Stimulated activated CD4-positive, alpha-beta T cell treated with anti-CD3 and anti-CD28 coated beads, Interleukin-2, amount 100 ng/mL, for 24 hours (primary cell): ENCODE data around the gene MAMLD1.
A peak's percentile ranks its signal among the peaks of the same experiment; 100 is the strongest.

Experiments used
- DNase-seq, 2 donors: peaks; one replicate each; pipeline ENCODE4 v3.0.0-alpha.2; 2020

MAMLD1 gene

GRCh38 chrX:150358651-150359050, 4.5 kb upstream of the MAMLD1 start:
- DNase-seq, result no peak

GRCh38 chrX:150360331-150360730, 2.8 kb upstream of the MAMLD1 start:
- no peak for DNase-seq

- DNase-seq, result peak; percentile 19 to 34
Measured at GRCh38 chrX:150361070-150361776, 1.9 kb upstream of the MAMLD1 start.

- peak; percentile 19 to 33 for DNase-seq
Measured at GRCh38 chrX:150361777-150362351, 1.3 kb upstream of the MAMLD1 start.

- DNase-seq, result peak; percentile 17 to 30
Measured at GRCh38 chrX:150363561-150364346, 637 bp downstream of the MAMLD1 start.

- peak; percentile 27 to 34 for DNase-seq
Measured at GRCh38 chrX:150364347-150365050, 1.4 kb downstream of the MAMLD1 start.

- DNase-seq, result peak; percentile 48 to 68
Measured at GRCh38 chrX:150365051-150365989, 2.2 kb downstream of the MAMLD1 start.

- DNase-seq, result peak in 1 of 2 donors; percentile 11
Measured at GRCh38 chrX:150365990-150366911, 3.1 kb downstream of the MAMLD1 start.

- DNase-seq, result no peak
Measured at GRCh38 chrX:150366951-150367545, 3.9 kb downstream of the MAMLD1 start.

- no peak for DNase-seq
Measured at GRCh38 chrX:150370589-150371312, 7.6 kb downstream of the MAMLD1 start.

- DNase-seq, result no peak
Measured at GRCh38 chrX:150371877-150372276, 8.8 kb downstream of the MAMLD1 start.

- DNase-seq, result no peak
Measured at GRCh38 chrX:150372280-150372679, 9.2 kb downstream of the MAMLD1 start.

- DNase-seq, result no peak
Measured at GRCh38 chrX:150372756-150373155, 9.6 kb downstream of the MAMLD1 start.

- no peak for DNase-seq
Measured at GRCh38 chrX:150375243-150375770, 12.2 kb downstream of the MAMLD1 start.

- DNase-seq, result no peak
Measured at GRCh38 chrX:150377005-150377404, 13.9 kb downstream of the MAMLD1 start.

- no peak for DNase-seq
Measured at GRCh38 chrX:150405006-150405405, 41.9 kb downstream of the MAMLD1 start.

GRCh38 chrX:150405576-150405975, 42.5 kb downstream of the MAMLD1 start:
- no peak for DNase-seq

- no peak for DNase-seq
Measured at GRCh38 chrX:150406596-150406995, 43.5 kb downstream of the MAMLD1 start.

GRCh38 chrX:150408007-150408406, 44.9 kb downstream of the MAMLD1 start:
- DNase-seq, result no peak

GRCh38 chrX:150408561-150408960, 45.4 kb downstream of the MAMLD1 start:
- DNase-seq, result no peak
